GM18520 (cell line): ENCODE results near the gene ZNF44.
A peak's percentile ranks its signal among the peaks of the same experiment; 100 is the strongest.
"Not testable (repeated sequence)": the region's sequence is repeated elsewhere in the genome, so short reads cannot be mapped to it uniquely, and the experiment has no call there.

Experiments used
- ATAC-seq: cut with Tn5 transposase; IDR thresholded peaks from one replicate; pipeline ENCODE4 v1.9.1; 2021; ENCODE audit not compliant: unreplicated experiment

The ZNF44 gene

DNA sequence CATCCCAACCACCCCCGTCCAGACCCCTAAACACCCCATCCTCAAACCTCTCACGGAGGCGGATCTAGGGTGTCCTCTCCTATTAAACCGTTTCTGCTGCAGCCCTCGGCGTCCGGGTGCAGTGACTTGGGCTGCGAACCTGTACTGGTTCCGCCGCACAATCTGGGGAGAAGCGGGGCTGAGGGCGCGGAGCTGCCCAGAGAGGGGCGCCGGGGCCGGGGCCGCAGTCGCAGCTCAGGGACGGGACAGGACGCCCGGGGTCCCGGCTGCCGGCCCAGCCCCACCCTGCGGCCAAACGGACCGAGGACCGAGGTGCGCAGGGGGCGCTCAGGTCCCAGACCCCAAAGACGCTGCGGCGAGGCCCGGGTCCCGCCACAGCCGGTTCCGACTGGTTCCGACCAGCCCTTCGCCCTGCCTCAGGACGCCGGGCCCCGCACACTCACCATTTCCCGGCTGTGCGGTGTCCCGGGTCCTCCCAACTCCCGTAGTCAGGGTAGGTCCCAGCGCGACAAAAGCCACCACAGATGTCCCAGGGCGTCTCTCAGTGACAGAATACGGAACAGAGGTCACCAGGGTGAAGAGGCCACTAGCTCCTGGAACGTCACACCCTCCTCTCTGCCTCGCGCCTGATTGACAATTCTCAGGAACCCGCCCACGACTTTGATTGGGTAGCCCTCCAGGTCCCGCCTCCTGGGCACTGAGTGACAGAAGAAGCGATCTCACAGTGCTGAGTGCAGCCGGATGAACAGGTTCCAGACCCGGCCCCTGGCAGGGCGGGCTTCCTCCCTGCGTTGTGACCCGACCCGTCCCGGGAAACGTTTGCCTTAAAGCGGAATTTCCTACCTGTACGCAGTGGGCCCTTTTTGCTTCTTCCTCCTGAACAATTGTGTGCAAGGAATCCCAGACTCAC is at the start of gene ZNF44:
TSS of gene ZNF44 (minus strand) at position 635 of the 910 bp plus-strand sequence. CDS start at position 446, 189 bp downstream.
- peak; percentile 88 for ATAC-seq

- peak; percentile 87 for ATAC-seq
Measured at GRCh38 chr19:12333162-12334159, 38.8 kb upstream of the ZNF44 start, which contains the start of gene ZNF563. Gene ZNF563, minus strand, starts transcription at chr19:12333633. Its CDS starts 151 bp downstream, at chr19:12333482.

- ATAC-seq, result no peak
Measured at GRCh38 chr19:12331211-12331941, 36.7 kb upstream of the ZNF44 start.

DNA sequence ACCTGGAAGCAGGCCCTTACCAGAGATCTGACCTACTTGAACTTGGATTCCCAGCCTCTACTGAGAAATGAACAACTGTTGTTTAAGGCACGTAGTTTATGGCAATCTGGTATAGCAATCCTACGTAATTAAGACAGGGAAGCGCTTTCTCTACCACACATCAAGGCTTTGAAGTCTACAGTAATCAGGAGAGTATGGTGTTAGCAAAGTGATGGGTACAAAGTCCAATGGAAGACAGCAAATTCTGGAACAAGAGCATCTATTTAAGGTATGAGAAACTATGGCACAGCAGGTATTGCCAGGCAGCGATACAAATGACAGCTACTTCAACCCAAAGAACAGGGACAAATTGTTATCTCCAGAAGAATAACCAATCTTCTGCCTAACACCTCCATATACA is 35.7 kb upstream of the ZNF44 start:
- no peak for ATAC-seq

GRCh38 chr19:12325690-12326089 is 31.0 kb upstream of the ZNF44 start:
- no peak for ATAC-seq

DNA sequence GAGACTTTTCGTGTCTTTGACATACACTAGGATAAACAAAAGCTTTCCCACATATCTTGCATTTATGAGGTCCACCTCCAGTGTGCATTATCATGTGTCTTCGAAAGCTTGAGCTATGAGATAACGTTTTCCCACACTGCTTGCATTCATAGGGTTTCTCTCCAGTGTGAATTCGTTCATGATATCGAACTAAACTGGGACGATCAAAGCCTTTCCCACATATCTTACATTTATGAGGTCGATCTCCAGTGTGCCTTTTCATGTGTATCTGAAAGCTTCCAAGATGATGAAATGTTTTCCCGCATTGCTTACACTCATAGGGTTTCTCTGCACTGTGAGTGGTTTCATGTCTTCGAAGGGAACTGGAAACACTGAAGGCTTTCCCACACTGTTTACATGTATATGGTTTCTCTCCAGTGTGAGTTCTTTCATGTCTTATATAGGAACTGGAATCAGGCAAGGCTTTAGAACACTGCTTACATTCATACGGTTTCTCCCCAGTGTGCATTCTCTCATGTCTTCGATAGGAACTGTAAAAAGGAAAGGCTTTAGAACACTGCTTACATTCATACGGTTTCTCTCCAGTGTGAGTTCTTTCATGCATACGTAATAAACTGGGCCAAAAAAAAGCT is 24.2 kb upstream of the ZNF44 start:
- no peak for ATAC-seq

DNA sequence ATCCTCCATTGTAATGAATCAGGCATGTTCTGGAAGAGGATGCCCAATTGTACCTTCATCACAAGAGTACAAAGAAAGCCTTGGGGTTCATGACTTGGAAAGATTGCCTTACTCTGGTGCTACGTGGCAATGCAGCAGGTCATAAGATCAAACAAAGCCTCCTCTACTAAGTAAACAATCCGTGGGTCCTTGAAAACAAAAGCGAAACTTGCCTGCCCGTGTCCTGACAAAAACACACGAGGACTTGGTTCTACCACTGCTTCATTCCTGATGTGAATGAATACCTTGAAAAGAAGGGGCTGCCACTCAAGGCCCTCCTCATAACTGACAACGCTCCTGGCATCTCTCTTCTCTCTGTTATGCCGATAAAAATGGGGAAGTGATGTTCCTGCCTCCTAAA is 19.9 kb upstream of the ZNF44 start:
- no peak for ATAC-seq

DNA sequence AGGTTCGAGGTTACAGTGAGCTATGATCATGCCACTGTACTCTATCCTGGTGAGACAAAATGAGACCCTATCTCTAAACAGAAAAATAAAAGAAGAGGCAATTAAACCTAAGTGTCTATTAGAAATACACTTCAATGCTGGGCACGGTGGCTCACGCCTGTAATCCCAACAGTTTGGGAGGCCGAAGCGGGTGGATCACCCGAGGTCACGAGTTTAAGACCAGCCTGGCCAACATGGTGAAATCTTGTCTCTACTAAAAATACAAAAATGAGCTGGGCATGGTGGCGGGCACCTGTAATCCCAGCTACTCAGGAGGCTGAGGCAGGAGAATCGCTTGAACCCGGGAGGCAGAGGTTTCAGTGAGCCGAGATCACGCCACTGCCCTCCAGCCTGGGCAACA is 14.2 kb upstream of the ZNF44 start:
- not testable (repeated sequence) for ATAC-seq

- no peak for ATAC-seq
Measured at GRCh38 chr19:12295191-12295590, 508 bp upstream of the ZNF44 start.

GRCh38 chr19:12293777-12294248 is 870 bp downstream of the ZNF44 start:
- peak; percentile 32 for ATAC-seq

DNA sequence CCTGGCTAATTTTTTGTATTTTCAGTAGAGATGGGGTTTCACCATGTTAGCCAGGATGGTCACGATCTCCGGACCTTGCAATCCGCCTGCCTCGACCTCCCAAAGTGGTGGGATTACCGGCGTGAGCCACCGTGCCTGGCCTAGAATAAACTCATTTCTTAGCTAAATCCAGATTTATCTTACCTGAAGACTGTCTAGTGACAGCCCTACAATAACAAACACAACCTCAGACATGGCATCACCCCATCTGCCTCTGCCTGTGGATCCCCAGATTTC is 5.0 kb downstream of the ZNF44 start:
- no peak for ATAC-seq

- ATAC-seq, result no peak
Measured at GRCh38 chr19:12287958-12288500, 6.7 kb downstream of the ZNF44 start.

DNA sequence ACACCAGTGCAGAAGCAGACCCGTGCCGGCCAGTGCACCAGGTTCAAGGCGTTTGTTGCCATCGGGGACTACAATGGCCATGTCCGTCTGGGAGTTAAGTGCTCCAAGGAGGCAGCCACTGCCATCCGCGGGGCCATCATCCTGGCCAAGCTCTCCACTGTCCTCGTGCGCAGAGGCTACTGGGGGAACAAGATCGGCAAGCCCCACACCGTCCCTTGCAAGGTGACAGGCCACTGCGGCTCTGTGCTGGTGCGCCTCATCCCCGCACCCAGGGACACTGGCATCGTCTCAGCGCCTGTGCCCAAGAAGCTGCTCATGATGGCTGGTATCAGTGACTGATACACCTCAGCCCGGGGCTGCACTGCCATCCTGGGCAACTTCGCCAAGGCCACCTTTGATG is 10.1 kb downstream of the ZNF44 start:
- no peak for ATAC-seq

DNA sequence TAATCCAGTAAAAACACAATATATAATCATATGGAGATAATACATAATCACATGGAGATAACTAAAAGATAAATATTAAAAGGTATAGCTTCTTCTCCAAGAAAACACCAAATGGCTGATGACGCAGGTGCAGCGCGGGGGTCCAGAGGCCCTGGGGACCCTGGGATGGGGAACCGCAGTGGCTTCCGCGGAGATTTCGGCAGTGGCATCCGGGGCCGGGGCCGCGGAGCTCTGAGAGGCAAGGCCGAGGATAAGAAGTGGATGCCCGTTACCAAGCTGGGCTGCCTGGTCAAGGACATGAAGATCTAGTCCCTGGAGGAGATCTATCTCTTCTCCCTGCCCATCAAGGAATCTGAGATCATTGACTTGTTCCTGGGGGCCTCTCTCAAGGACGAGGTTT is 10.5 kb downstream of the ZNF44 start:
- no peak for ATAC-seq

GRCh38 chr19:12278713-12279112 is 16.0 kb downstream of the ZNF44 start:
- no peak for ATAC-seq

DNA sequence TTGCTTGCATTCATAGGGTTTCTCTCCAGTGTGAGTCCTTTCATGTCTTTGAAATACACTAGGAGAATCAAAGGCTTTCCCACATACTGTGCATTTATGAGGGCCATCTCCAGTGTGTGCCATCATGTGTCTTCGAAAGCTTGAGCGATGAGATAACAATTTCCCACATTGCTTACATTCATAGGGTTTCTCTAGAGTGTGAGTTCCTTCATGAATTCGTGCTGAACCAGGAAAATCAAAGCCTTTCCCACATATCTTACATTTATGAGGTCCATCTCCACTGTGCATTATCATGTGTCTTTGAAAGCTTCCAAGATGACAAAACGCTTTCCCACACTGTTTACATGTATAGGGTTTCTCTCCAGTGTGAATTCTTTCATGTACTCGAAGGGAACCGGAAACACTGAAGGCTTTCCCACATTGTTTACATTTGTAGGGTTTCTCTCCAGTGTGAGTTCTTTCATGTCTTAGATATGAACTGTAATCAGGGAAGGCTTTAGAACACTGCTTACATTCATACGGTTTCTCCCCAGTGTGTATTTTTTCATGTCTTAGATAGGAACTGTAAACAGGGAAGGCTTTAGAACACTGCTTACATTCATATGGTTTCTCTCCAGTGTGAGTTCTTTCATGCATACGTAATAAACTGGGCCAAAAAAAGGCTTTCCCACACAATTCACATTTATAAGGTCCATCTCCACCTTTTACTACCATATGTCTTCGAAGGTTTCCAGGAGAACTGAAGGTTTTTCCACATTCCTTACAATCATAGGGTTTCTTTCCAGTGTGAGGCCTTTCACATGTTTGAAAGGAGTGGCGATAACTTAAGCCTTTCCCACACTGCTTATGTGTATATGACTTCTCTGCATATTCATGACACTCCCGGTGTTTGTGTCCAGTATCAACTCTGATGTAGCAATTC is 21.4 kb downstream of the ZNF44 start:
- no peak for ATAC-seq

DNA sequence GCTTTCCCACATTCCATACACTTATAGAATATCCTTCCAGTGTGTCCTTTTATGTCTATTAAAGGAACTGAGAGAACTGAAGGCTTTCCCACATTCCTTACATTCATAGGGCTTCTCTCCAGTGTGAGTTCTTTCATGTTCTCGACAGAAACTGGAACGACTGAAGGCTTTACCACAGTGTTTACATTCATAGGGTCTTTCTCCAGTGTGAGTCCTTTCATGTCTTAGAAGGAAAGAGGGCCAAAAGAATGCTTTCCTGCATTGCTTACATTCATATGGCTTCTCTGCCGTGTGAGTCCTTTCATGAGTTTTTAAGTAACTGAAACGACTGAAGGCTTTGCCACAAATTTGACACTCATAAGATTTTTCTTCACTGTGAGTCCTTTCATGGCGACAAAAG is 22.3 kb downstream of the ZNF44 start:
- ATAC-seq, result no peak

- no peak for ATAC-seq
Measured at GRCh38 chr19:12270854-12271253, 23.8 kb downstream of the ZNF44 start.
